ENCODE measurements around the gene PRR7.

GRCh38 chr5:177423671-177424070, 22.9 kb upstream of the PRR7 start:
- TF ChIP-seq CTCF (conservative IDR thresholded peaks at IDR 0.05; ENCODE audit: low read depth in 2 of 2), result no peak
- no peak for TF ChIP-seq EZH2 (IDR thresholded peaks at IDR 0.05; ENCODE audit: low read depth, unreplicated experiment)
- TF ChIP-seq POLR2AphosphoS5 (IDR thresholded peaks at IDR 0.05; ENCODE audit: low read depth), result no peak

Data from GM23338 (cell line).